ENCODE measurements around the gene PYGO2.

The PYGO2 gene

GRCh38 chr1:154960446-154961136 lies 991 bp downstream of the PYGO2 start:
- no peak for DNase-seq (ENCODE audit: low spot score)

DNA sequence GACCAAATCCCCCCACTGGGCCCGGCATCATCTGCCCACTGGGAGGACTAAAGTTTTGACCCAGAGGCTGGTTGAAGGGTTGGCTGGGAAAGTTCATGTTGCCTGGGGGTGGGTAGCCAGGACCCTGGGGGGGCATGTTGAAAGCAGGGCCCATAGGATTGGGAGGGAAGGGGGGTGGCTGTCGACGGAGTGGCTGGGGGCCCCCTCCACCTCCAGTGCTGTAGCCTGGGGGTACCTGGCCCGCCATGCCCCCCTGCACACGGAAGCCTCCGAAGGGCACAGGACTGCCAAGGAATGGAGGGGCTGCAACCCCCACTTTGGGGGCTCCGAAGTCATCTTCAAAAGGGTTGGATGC lies 2.2 kb downstream of the PYGO2 start:
- DNase-seq (ENCODE audit: low spot score) = no peak

- no peak for DNase-seq (ENCODE audit: low spot score)
Observed at GRCh38 chr1:154958681-154959425, 2.7 kb downstream of the PYGO2 start.

DNA sequence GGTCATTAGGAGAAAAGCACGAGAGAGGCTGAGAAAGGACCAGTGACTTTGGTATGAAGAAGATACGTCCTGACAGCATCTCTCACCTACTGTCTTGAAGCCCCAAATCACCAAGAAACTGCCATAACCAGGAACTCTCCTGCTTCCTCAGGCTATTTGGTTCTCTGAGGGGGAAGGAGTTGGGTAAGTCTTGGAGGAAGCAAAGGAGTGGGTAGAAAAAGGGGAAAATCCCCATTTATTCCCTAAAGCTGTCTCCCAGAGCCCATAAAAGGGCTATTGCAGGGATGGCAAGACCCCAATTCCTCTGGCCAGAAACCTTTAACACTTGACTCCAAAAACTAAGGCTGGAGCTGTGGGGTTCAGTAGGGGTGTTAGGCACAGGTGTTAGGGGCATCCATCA lies 3.5 kb downstream of the PYGO2 start:
- no peak for DNase-seq (ENCODE audit: low spot score)

- no peak for DNase-seq (ENCODE audit: low spot score)
Observed at GRCh38 chr1:154957091-154957657, 4.4 kb downstream of the PYGO2 start.

DNA sequence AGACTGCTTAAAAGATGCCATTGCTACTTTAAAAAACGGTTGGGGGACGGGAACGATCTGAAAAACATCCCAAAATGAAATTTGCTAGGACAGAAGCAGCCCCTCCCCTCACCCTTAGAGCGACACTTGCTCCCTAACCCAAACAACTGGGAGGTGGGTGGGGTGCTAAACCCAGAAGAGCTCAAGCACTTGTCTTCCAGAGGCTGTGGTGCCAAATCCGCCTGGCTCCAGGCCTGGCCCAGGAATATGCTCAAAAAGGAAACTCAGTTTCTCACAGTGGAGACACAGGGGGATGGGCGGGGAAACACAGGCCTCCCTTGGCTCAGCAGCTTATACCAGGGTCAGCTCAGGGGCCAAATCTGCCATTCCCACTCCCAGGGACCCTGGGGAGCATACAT lies 5.0 kb downstream of the PYGO2 start:
- no peak for DNase-seq (ENCODE audit: low spot score)

DNA sequence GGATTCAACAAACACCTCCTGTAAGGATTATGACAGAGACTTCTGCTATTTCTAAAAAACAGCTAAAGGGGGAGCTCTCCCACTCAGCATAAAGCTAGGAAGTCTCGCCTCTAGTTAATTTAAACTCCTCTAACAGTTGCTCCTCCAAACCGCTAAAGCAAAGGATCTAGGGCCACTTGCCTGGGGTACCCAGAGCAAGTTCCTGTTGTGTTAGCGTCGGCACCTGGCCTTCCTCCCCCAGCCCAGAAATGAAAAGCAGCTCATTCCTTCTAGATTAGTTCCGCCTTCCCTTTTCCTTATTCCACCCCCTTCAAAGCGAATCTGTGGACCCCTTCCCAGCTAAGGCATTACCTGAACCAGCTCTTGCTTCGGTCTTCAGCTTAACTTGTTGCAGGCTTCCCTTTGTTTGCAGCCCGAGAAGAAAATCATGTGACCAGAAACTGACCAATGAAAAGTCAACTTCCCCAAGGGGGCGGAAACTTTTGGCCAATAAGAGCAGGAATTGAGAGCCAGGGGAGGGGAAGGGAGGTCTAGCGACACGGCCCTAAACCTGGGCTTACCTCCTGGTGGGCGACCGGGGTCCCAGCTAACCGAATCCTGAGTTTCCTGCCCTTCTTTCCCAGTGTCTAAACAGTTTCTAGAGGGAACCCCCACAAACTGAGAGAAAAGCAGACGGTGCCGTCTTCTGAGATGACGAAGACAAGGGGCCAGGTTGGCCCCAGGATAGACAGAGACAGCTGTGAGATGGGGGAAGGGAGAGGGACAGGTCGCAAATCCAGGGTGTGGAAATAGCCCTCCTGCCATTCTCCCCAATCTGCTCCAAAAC lies 5.7 kb downstream of the PYGO2 start, which contains the start of gene PBXIP1:
Gene PBXIP1 (minus strand): TSS at position 382 of the 826 bp plus-strand sequence. CDS start 2,378 bp downstream, outside the sequence.
- DNase-seq (ENCODE audit: low spot score) = peak; percentile 92

DNA sequence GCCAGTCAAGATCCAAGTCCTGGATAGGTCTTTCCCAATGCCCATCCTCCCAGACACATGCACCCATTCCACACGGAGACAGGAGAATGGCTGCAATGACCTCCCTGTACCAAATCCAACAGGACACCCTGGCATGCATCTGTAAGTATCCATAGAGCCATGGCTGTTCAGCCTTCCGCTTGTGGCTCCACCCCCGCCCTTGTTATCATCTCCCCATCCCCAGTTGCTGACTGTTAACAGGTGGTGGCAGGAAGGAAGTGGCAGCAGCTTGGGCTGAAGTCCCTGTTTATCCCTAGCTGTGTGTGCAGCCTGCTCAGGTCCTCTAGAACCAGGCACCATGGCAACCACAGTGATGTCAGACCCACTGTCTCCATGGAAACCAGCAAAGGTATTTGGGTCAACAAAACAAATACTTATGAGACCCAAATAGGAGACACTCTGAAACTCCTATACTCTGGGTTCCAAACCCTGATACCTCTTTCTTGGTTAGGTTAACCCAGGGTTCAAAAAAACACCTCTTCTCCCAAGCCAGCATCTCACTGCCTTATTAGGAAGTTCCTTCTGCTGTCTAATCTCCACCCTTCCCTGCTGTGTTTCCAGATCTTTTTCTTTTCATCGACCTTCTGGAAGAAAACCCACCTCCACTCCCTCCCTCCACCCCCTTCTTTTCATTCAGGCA lies 6.4 kb downstream of the PYGO2 start:
- peak; percentile 52 for DNase-seq (ENCODE audit: low spot score)

GRCh38 chr1:154954541-154954940 lies 7.0 kb downstream of the PYGO2 start:
- DNase-seq (ENCODE audit: low spot score) = no peak

DNA sequence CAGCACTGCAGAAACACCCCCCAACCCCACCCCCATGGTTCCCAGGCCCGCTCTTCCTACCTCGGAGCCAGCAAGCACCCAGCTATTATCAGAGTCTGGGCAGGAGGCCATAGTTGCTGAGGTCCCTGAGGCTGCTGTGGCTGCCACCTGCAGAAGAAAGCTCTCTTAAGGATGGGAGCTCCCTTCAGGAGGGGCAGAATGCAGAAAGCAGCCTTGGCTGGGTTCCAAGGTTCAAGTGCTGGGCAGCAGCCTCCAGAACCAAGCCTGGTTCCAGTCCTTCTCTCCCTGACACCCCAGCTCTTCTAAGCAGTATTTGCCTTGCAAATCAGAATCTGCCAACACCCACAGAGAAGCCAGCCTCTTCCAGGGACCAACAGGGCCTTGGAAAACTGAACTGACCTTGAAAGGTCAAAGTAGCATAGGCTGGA lies 8.0 kb downstream of the PYGO2 start:
- DNase-seq (ENCODE audit: low spot score) = no peak

DNA sequence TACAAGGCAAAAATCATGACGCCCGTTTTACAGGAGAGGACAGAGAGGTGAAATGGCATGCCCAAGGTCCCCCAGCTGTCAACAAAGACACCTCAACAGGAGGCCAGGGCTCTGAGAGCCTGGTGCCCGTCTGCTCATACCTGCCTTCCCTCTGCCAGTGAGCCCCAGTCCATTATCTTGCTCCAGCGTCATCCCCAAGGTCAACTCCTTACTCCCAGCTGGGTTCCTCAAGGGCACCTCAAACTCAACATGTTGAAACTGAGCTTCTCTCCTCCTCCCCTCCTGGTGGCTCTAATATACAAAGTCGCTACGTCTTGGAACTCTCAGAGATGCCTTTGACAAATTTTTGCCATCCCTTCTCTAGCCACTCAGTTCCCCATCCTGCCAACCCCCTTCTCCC lies 8.9 kb downstream of the PYGO2 start:
- DNase-seq (ENCODE audit: low spot score) = no peak

- DNase-seq (ENCODE audit: low spot score) = no peak
Observed at GRCh38 chr1:154951901-154952657, 9.5 kb downstream of the PYGO2 start.

DNA sequence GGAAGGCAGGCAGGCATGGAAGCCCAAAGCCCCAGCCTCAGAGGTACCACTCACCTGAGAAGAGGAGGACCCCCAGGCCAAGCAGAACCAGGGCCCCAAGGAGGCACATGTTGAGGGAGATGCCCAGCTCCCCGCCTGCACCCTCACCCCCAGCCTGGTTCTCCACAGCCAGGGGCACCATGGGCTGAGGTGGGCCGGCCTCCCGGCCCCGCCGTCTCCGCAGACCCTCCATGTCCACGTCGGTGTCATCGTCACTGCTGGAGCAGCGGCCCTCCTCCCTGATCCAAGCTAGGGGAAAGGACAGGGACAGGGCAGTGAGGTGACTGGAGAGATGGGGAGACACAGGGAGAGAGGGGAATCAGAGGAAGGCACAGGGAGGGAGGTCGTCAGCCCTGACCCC lies 13.5 kb downstream of the PYGO2 start:
- no peak for DNase-seq (ENCODE audit: low spot score)

DNA sequence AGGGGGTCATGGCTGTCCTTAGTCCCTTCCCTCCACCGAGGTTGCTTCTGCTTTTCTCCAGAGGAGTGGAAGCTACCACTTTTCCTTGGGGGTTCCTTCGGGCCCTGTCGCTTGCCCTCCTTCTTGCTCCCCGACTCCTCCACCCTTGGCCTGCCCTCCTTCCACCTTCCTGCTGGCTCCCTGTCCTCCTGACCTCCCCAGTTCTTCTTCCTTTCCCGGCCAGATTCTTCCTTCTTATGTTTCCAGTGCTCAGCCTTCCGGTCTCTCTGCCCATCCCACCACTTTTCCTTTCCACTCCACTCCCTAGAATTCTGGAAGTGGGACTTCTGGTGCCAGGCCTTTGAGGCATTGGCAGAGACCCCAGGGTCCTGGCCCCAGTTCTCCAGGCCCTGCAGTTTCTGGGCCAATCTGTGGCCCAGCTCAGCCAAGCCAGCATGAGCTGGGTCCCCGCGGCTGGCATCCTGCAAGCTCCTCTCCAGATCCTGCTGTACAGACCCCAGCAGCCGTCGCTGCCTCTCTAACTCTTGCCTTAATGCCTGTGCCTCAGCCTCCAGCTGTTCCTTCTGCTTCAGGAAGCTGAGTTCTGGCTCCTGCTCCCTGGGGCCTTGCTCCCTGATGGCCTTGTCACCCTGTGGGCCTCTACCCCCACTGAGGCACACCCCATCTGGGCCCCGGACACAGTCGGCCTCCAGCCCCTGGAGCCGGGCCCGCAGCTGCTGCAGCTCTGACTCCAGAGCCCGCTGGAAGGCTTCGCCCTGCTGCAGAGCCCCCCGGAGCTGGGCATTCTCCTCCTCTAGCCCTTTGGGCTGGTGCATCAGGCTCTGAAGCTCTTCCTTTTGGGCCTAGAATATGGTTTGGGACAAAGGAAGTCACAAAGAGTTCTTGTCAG lies 15.4 kb downstream of the PYGO2 start:
- no peak for DNase-seq (ENCODE audit: low spot score)

GRCh38 chr1:154945160-154945961 lies 16.2 kb downstream of the PYGO2 start:
- no peak for DNase-seq (ENCODE audit: low spot score)

DNA sequence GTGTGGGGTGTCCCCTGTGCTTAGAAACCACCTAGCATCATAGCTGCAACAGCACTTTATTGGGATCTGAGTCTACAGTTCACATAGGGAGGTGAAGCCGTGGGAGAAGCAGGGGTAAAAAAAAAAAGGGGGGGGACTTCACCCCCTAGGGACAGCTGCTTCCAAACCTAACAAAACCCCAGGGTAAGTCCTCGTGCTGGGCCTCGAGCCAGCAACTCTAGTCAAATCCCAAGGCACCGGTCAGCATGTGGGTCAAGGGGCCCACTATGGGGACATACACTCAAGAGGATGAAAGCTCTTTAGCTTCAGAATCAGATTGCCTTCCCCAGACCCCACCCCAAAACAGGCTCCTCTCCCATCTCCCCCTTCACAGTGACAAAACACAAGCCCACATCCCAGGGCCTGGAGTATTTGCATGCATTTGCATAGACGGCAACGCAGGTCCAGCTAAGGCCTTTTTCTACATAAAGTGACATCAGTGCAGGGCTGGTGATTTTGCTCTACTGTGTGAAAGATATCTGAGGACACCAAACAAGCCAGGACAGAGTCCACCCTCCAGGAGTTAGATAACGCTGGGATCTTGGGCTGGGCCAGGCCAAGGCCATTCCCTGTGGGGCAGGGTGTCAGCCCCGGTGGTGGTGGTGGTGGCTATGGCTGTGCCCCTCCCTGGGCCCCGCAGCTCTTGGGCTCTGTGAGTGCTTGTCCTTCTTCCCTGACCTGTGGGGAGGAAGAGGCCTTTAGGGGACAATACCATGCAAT lies 17.0 kb downstream of the PYGO2 start:
- DNase-seq (ENCODE audit: low spot score) = no peak

GRCh38 chr1:154943649-154944400 lies 17.8 kb downstream of the PYGO2 start:
- DNase-seq (ENCODE audit: low spot score) = peak; percentile 85

Measured in D341Med (cell line).